Endothelial cell of umbilical vein (primary cell): ENCODE results near the gene FA2H. TPM values are rescaled to one million over a fixed set of nuclear protein-coding genes. Genes with fewer than 3 reads are reported as not detected.

Experiments used
- BruUV-seq: library from RNA; stranded (reverse); fragments of 400-500 nt; replicated peaks from 2 replicates; lab custom pipeline; 2021; lab: Mats Ljungman, UMichigan
- CTCF ChIA-PET: fragments of 300-600, 350-600 bp; sonication (Branson Sonifier 250); formaldehyde crosslinking; loops from one replicate; lab custom pipeline; 2021; ENCODE audit warnings: antibody characterized with exemption, inconsistent platforms; lab: Charles Lee
- POLR2A ChIA-PET: fragments of 300-600, 350-600 bp; sonication (Branson Sonifier 250); formaldehyde crosslinking; loops from one replicate; lab custom pipeline; 2021; ENCODE audit warnings: antibody characterized with exemption, inconsistent platforms; lab: Charles Lee
- DNase-seq: peaks from one replicate; pipeline ENCODE4 v3.0.0-alpha.2; 2011; ENCODE audit warnings: low read depth, low spot score
- FAIRE-seq: peaks from 2 replicates; lab custom pipeline; 2011; peaks lifted over from hg19 to GRCh38; lab: Jason Lieb, UNC
- H2AFZ ChIP-seq: 2 replicates; pipeline ENCODE4 v1.6.0; 2012; ENCODE audit warnings: low read depth, low read length, control low read depth, inconsistent platforms
- H3K27ac ChIP-seq: 2 replicates; pipeline ENCODE4 v1.5.1; 2011; ENCODE audit warnings: low read depth, mild to moderate bottlenecking, control low read depth, low read length, moderate library complexity; ENCODE audit not compliant: insufficient read depth
- H3K27me3 ChIP-seq, 2 experiments: 2 replicates each; pipeline versions ENCODE4 v1.6.0 to v1.6.1; 2011; ENCODE audit warnings: low read length in 2 of 2, mixed read lengths in 1 of 2; ENCODE audit not compliant: control insufficient read depth in 2 of 2, insufficient read depth in 2 of 2
- H3K36me3 ChIP-seq, 2 experiments: 2 replicates in 1 of 2; 3 replicates in 1 of 2; pipeline ENCODE4 v1.5.1; 2011; ENCODE audit warnings: low read length in 2 of 2, mild to moderate bottlenecking in 1 of 2, moderate library complexity in 1 of 2; ENCODE audit not compliant: control insufficient read depth in 2 of 2, insufficient read depth in 2 of 2; ENCODE audit errors: extremely low read depth in 1 of 2
- H3K4me1 ChIP-seq: 3 replicates; pipeline ENCODE4 v1.5.1; 2011; ENCODE audit warnings: mild to moderate bottlenecking, low read length; ENCODE audit not compliant: control insufficient read depth, insufficient read depth; ENCODE audit errors: extremely low read depth
- H3K4me2 ChIP-seq: 2 replicates; pipeline ENCODE4 v1.6.1; 2011; ENCODE audit warnings: low read length, control low read depth, mixed read lengths; ENCODE audit not compliant: insufficient read depth
- H3K4me3 ChIP-seq, 3 experiments: fragments of 200-600 bp in 1 of 3; sonication (generic), shearing (Covaris generic) in 1 of 3; replicated peaks in 1 of 3; 2 replicates each; pipeline ENCODE4 v1.5.1; 2011 to 2016; ENCODE audit warnings: control low read depth in 3 of 3, low read length in 3 of 3, mild to moderate bottlenecking in 2 of 3, inconsistent platforms in 1 of 3, low read depth in 1 of 3, moderate library complexity in 1 of 3; ENCODE audit not compliant: insufficient read depth in 1 of 3
- H3K79me2 ChIP-seq: 2 replicates; pipeline ENCODE4 v1.6.0; 2012; ENCODE audit warnings: low read length, inconsistent platforms; ENCODE audit not compliant: control insufficient read depth, insufficient read depth
- H3K9ac ChIP-seq: replicated peaks from 2 replicates; pipeline ENCODE3; 2011; ENCODE audit warnings: low read length, control low read depth; ENCODE audit not compliant: insufficient read depth; ENCODE audit errors: extremely low read depth
- H3K9me1 ChIP-seq: replicated peaks from 3 replicates; pipeline ENCODE4 v1.6.0; 2011; ENCODE audit warnings: mild to moderate bottlenecking, low read length; ENCODE audit not compliant: control insufficient read depth, insufficient read depth; ENCODE audit errors: extremely low read depth
- H3K9me3 ChIP-seq: replicated peaks from 2 replicates; pipeline ENCODE4 v1.5.1; 2012; ENCODE audit warnings: low read length, inconsistent platforms; ENCODE audit not compliant: control insufficient read depth, insufficient read depth
- H4K20me1 ChIP-seq: replicated peaks from 2 replicates; pipeline ENCODE3; 2011; ENCODE audit warnings: mild to moderate bottlenecking, low read length; ENCODE audit not compliant: control insufficient read depth, insufficient read depth; ENCODE audit errors: extremely low read depth
- CTCF ChIP-seq, 2 donors: IDR thresholded peaks; 1 replicate in 1 of 2; 2 replicates in 1 of 2; pipeline ENCODE4 v1.5.1; 2011; ENCODE audit warnings: low read length in 2 of 2, mild to moderate bottlenecking in 2 of 2, moderate library complexity in 2 of 2, control low read depth in 1 of 2, inconsistent platforms in 1 of 2, low read depth in 1 of 2; ENCODE audit not compliant: insufficient read depth in 1 of 2; ENCODE audit errors: extremely low read depth in 1 of 2
- FOS ChIP-seq: IDR thresholded peaks from 2 replicates; pipeline ENCODE4 v1.6.1; 2011; ENCODE audit warnings: mild to moderate bottlenecking, low read length, moderate library complexity, borderline replicate concordance; ENCODE audit not compliant: insufficient read depth
- GATA2 ChIP-seq: IDR thresholded peaks from 2 replicates; pipeline ENCODE4 v1.7.0; 2011; ENCODE audit warnings: low read depth, mild to moderate bottlenecking, moderate library complexity, mixed read lengths, low read length; ENCODE audit not compliant: insufficient read length, insufficient read depth
- MAX ChIP-seq: IDR thresholded peaks from 2 replicates; pipeline ENCODE4 v1.6.1; 2011; ENCODE audit not compliant: insufficient read depth, insufficient read length
- MYC ChIP-seq: IDR thresholded peaks from one replicate; pipeline ENCODE4 v1.6.1; 2011; ENCODE audit warnings: mild to moderate bottlenecking, low read depth, low read length
- POLR2AphosphoS5 ChIP-seq: IDR thresholded peaks from 2 replicates; pipeline ENCODE4 v1.6.1; 2012; ENCODE audit warnings: low read depth, mild to moderate bottlenecking, control low read depth, low read length, moderate library complexity; ENCODE audit not compliant: insufficient read depth
- dilution Hi-C: fragments of 300-500 bp; cut with MboI; formaldehyde crosslinking; loops from one replicate; pipeline ENCODE4 v1.15.0; 2019; ENCODE audit warnings: low sequenced_read_pairs; ENCODE audit not compliant: extremely low pct_ligation_motif_present
- intact Hi-C: fragments of 100-400 bp; cut with micrococcal nuclease; formaldehyde crosslinking; loops from one replicate; pipeline ENCODE4 v1.10.0; 2022
- polyA plus RNA-seq, 4 experiments: library from polyadenylated mRNA; depleted of rRNA in 3 of 4; stranded (reverse) in 3 of 4; unstranded in 1 of 4; fragments of >200 nt; gene quantifications; 2 replicates each; pipeline versions ENCODE4 v1.2.1 to v1.2.3, GENCODE V29; 2011 to 2012; ENCODE audit warnings: missing spikeins in 1 of 4
- total RNA-seq: library from RNA; stranded (reverse); gene quantifications from 2 replicates; pipeline ENCODE4 v1.2.3, GENCODE V29; 2021

The FA2H gene
- total and polyA plus RNA-seq, 2 donors (not counting 3 experiments of a cell fraction or from before 2014, with no cell fraction given), result not detected

GRCh38 chr16:74680681-74681080 lies 93.9 kb downstream of the FA2H start:
- Histone ChIP-seq H3K27ac (no peak overlapping the region), H3K79me2 (no peaks in the 10 kb centered on the region), H3K9me3 (no peaks in the 10 kb centered on the region), H3K4me2 (no peak overlapping the region), H3K9me1 (no peaks in the 10 kb centered on the region), H3K4me1 (no peaks in the 10 kb centered on the region), H2AFZ (no peak overlapping the region), H4K20me1 (no peaks in the 10 kb centered on the region), H3K27me3 (no peaks in the 10 kb centered on the region), H3K9ac (no peak overlapping the region), H3K36me3 (peaks cover 8% of the 10 kb centered on the region in 2 experiments), H3K4me3 (no peak overlapping the region)
- DNase-seq (no peak), FAIRE-seq (no peak)
- dilution Hi-C loops (no loop called here), intact Hi-C loops (no loop called here)
- ChIA-PET CTCF (interaction anchor here (1.1 to 1.5 kb wide), 2 partner anchors 32 to 182 kb away, joined by 3 read pairs; no protein-coding TSS in a partner anchor), POLR2A (no interaction called here)
- no TSS peak for BruUV-seq
- TF ChIP-seq MYC (no peak), CTCF (IDR thresholded peaks at IDR 0.05; ENCODE audit: extremely low read depth in 1 of 2, insufficient read depth in 1 of 2, low read depth in 1 of 2, low read length in 2 of 2) (no peak), FOS (no peak), MAX (no peak), GATA2 (no peak), POLR2AphosphoS5 (no peak)
